GM19099 (cell line): ENCODE data around the gene TMEM72.

ENCODE experiments used
- POLR2A ChIP-seq: IDR thresholded peaks from 3 replicates; pipeline ENCODE4 v1.6.1; 2011; ENCODE audit warnings: low read depth; ENCODE audit not compliant: insufficient read length; ENCODE audit errors: extremely low read depth

TMEM72 gene

GRCh38 chr10:44960482-44961229, 49.5 kb downstream of the TMEM72 start:
- no peak for TF ChIP-seq POLR2A

- TF ChIP-seq POLR2A, result no peak
Measured at GRCh38 chr10:44961230-44961571, 50.1 kb downstream of the TMEM72 start.

GRCh38 chr10:44961931-44962750, 51.0 kb downstream of the TMEM72 start:
- no peak for TF ChIP-seq POLR2A

- no peak for TF ChIP-seq POLR2A
Measured at GRCh38 chr10:44962870-44963738, 52.0 kb downstream of the TMEM72 start.

GRCh38 chr10:44963772-44964633, 52.9 kb downstream of the TMEM72 start:
- TF ChIP-seq POLR2A, result peak; percentile 24

GRCh38 chr10:44965104-44965503, 54.0 kb downstream of the TMEM72 start:
- no peak for TF ChIP-seq POLR2A

- peak; percentile 33 for TF ChIP-seq POLR2A
Measured at GRCh38 chr10:44965651-44966097, 54.5 kb downstream of the TMEM72 start.

GRCh38 chr10:44966129-44966815, 55.1 kb downstream of the TMEM72 start:
- no peak for TF ChIP-seq POLR2A

GRCh38 chr10:44966816-44967509, 55.8 kb downstream of the TMEM72 start:
- no peak for TF ChIP-seq POLR2A

- TF ChIP-seq POLR2A, result no peak
Measured at GRCh38 chr10:44967616-44968015, 56.5 kb downstream of the TMEM72 start.

- no peak for TF ChIP-seq POLR2A
Measured at GRCh38 chr10:44968091-44968490, 57.0 kb downstream of the TMEM72 start.

GRCh38 chr10:44968500-44969400, 57.6 kb downstream of the TMEM72 start:
- no peak for TF ChIP-seq POLR2A
